HCT116 (cell line): ENCODE data around the gene MEGF10. TPM values are rescaled to one million over a fixed set of nuclear protein-coding genes. Genes with fewer than 3 reads are reported as not detected.

Source experiments
- ATAC-seq: fragments of 200-7000 bp; cut with Tn5 transposase; 2 replicates; pipeline ENCODE4 v1.9.1; 2020; ENCODE audit warnings: mild to moderate bottlenecking, moderate library complexity
- BruUV-seq: library from RNA; stranded (reverse); fragments of 400-500 nt; replicated peaks from 2 replicates; lab custom pipeline; 2021; lab: Mats Ljungman, UMichigan
- CTCF ChIA-PET: fragments of 300-600 bp; sonication (Branson Sonifier 250); formaldehyde crosslinking; loops from one replicate; lab custom pipeline; 2021; ENCODE audit warnings: antibody characterized with exemption; lab: Charles Lee
- POLR2A ChIA-PET: fragments of 300-600, 350-600 bp; sonication (Branson Sonifier 250); formaldehyde crosslinking; loops from one replicate; lab custom pipeline; 2021; ENCODE audit warnings: antibody characterized with exemption; lab: Charles Lee
- RAD21 ChIA-PET, 2 experiments: fragments of 300-600 bp; sonication (Branson Sonifier 250); formaldehyde crosslinking; loops; one replicate each; lab custom pipeline; 2023; ENCODE audit warnings: low total read pairs in 2 of 2; ENCODE audit not compliant: uncharacterized antibody in 2 of 2, unreplicated experiment in 2 of 2, low non-redundant PET in 1 of 2; lab: Charles Lee
- DNase-seq: peaks from one replicate; pipeline ENCODE4 v3.0.0-alpha.2; 2010; ENCODE audit warnings: low read depth, low spot score
- H2AFZ ChIP-seq: fragments of 200-600 bp; shearing (Covaris generic), sonication (generic); 2 replicates; pipeline ENCODE4 v1.6.1; 2017; ENCODE audit warnings: low read depth, mixed run types, mixed read lengths, antibody characterized with exemption, low read length; ENCODE audit not compliant: poor library complexity, severe bottlenecking
- H3K27ac ChIP-seq: 2 replicates; pipeline ENCODE4 v1.5.1; 2012; ENCODE audit warnings: low read depth, low read length
- H3K27me3 ChIP-seq: fragments of 200-600 bp; sonication (generic); 2 replicates; pipeline ENCODE4 v1.6.1; 2016; ENCODE audit warnings: mixed run types, low read length, mixed read lengths; ENCODE audit not compliant: insufficient read depth
- H3K36me3 ChIP-seq, 2 experiments: fragments of 200-500 bp in 1 of 2; fragments of 200-600 bp in 1 of 2; sonication (Bioruptor generic) in 1 of 2; sonication (generic) in 1 of 2; 2 replicates each; pipeline versions ENCODE4 v1.5.1 to v1.6.1; 2014 to 2016; ENCODE audit warnings: low read length in 2 of 2, inconsistent platforms in 1 of 2, mixed read lengths in 1 of 2, mixed run types in 1 of 2; ENCODE audit not compliant: insufficient read depth in 2 of 2, control insufficient read depth in 1 of 2
- H3K4me1 ChIP-seq, 2 experiments: fragments of 200-600 bp in 1 of 2; sonication (generic) in 1 of 2; 2 replicates each; pipeline versions ENCODE4 v1.5.1 to v1.6.1; 2012 to 2017; ENCODE audit warnings: low read length in 2 of 2, inconsistent platforms in 1 of 2, mild to moderate bottlenecking in 1 of 2, mixed read lengths in 1 of 2, mixed run types in 1 of 2, moderate library complexity in 1 of 2; ENCODE audit not compliant: insufficient read depth in 2 of 2, control insufficient read depth in 1 of 2
- H3K4me2 ChIP-seq: fragments of 200-600 bp; sonication (generic); 2 replicates; pipeline ENCODE4 v1.6.1; 2017; ENCODE audit warnings: mixed run types, low read length, mixed read lengths
- H3K4me3 ChIP-seq, 2 experiments: fragments of 200-600 bp in 1 of 2; sonication (generic) in 1 of 2; replicated peaks in 1 of 2; 2 replicates each; pipeline ENCODE4 v1.5.1; 2011 to 2016; ENCODE audit warnings: low read length in 2 of 2, control low read depth in 1 of 2, low read depth in 1 of 2, mild to moderate bottlenecking in 1 of 2, mixed read lengths in 1 of 2, mixed run types in 1 of 2
- H3K79me2 ChIP-seq: fragments of 200-600 bp; sonication (generic); 2 replicates; pipeline ENCODE4 v1.6.1; 2017; ENCODE audit warnings: mild to moderate bottlenecking, mixed run types, low read length, moderate library complexity, mixed read lengths; ENCODE audit not compliant: insufficient read depth
- H3K9ac ChIP-seq: fragments of 200-600 bp; sonication (generic); 2 replicates; pipeline ENCODE4 v1.6.1; 2016; ENCODE audit warnings: low read length, mixed read lengths
- H3K9me2 ChIP-seq: fragments of 200-600 bp; sonication (generic), shearing (Covaris generic); 2 replicates; pipeline ENCODE4 v1.6.1; 2017; ENCODE audit warnings: mixed run types, mild to moderate bottlenecking, moderate library complexity; ENCODE audit not compliant: insufficient read depth
- H3K9me3 ChIP-seq, 2 experiments: fragments of 200-500 bp in 1 of 2; fragments of 200-600 bp in 1 of 2; sonication (Bioruptor generic) in 1 of 2; sonication (generic) in 1 of 2; 2 replicates each; pipeline ENCODE4 v1.6.1; 2014 to 2017; ENCODE audit warnings: low read length in 2 of 2, mixed read lengths in 2 of 2, inconsistent platforms in 1 of 2, low read depth in 1 of 2, mild to moderate bottlenecking in 1 of 2, mixed run types in 1 of 2, moderate library complexity in 1 of 2; ENCODE audit not compliant: control insufficient read depth in 1 of 2, insufficient read depth in 1 of 2
- H4K20me1 ChIP-seq: fragments of 200-600 bp; sonication (generic), shearing (Covaris generic); 2 replicates; pipeline ENCODE4 v1.6.1; 2017; ENCODE audit warnings: mixed run types, mild to moderate bottlenecking, moderate library complexity; ENCODE audit not compliant: insufficient read depth
- CEBPB ChIP-seq: IDR thresholded peaks from 2 replicates; pipeline ENCODE4 v1.6.1; 2012; ENCODE audit warnings: low read depth
- ELF1 ChIP-seq: IDR thresholded peaks from 2 replicates; pipeline ENCODE4 v1.6.1; 2012; ENCODE audit warnings: low read depth, borderline replicate concordance
- TCF7L2 ChIP-seq: IDR thresholded peaks from 2 replicates; pipeline ENCODE4 v1.7.0; 2011; ENCODE audit warnings: borderline replicate concordance, inconsistent platforms; ENCODE audit not compliant: insufficient read depth, insufficient read length; ENCODE audit errors: extremely low read depth
- YY1 ChIP-seq: IDR thresholded peaks from 2 replicates; pipeline ENCODE4 v1.6.1; 2011; ENCODE audit warnings: low read length, low read depth, moderate library complexity, mild to moderate bottlenecking; ENCODE audit not compliant: insufficient replicate concordance; ENCODE audit errors: extremely low read depth
- intact Hi-C: fragments of 100-400 bp; cut with micrococcal nuclease; formaldehyde crosslinking; loops from 2 replicates; pipeline ENCODE4 v1.10.0; 2022
- total RNA-seq: library from RNA; stranded (reverse); gene quantifications from one replicate; pipeline ENCODE4 v1.2.1, GENCODE V29; 2021; ENCODE audit not compliant: unreplicated experiment
- TF ChIP-seq, protein P1 (sequence below): IDR thresholded peaks from 2 replicates; pipeline ENCODE4 v1.6.1; 2012
- TF ChIP-seq, protein P2 (sequence below), 3 experiments: fragments of 200-600 bp in 1 of 3; sonication (generic) in 1 of 3; IDR thresholded peaks in 2 of 3; conservative IDR thresholded peaks in 1 of 3; 2 replicates each; pipeline ENCODE4 v1.5.1; 2012 to 2017; ENCODE audit warnings: low read depth in 2 of 3, low read length in 2 of 3, antibody characterized with exemption in 1 of 3, borderline replicate concordance in 1 of 3, control low read depth in 1 of 3, mild to moderate bottlenecking in 1 of 3, mixed read lengths in 1 of 3, mixed run types in 1 of 3, moderate library complexity in 1 of 3; ENCODE audit not compliant: insufficient read depth in 1 of 3
- TF ChIP-seq, protein P3 (sequence below): IDR thresholded peaks from 2 replicates; pipeline ENCODE4 v1.6.1; 2012

MEGF10 gene
- total RNA-seq, 1 experiment from 2014 or later: 0.02 TPM

DNA sequence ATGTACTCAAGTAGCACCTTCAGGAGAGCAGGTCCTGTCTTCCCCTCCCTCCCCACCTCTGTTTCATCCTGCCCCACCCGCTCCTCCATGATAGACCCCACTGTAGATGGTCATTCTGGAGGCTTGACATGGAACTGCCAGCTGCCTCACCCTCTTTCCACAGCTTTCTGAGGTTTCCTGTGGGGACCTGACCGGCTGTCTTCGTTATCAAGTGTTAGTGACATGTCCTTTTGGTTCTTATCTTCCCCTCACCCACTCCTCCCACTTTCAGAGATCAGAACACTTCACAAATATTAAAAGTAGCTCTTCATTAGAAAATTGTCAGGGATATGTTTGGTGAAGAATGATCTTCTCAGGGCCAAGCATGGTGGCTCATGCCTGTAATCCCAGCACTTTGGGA, 52.7 kb downstream of the MEGF10 start (continued):
- TF ChIP-seq TCF7L2: no peak

DNA sequence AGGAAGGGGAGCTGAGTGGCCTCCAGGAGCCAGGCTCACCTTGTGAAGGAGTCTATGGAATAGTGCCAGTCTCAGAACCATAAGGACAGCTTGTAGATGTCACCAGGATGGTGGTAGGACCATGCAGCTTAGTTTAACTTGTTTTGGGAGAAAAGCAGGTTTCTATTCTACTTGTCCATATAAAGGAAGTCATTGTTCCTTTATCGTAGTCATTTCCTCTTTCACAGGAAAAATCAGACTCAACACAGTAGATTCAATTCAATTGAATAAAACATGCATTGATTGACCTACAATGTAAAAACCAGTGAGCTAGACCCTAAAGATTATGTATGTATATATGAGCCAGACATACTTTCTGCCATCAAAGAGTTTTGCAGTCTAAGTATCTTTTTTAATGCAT, 53.3 kb downstream of the MEGF10 start:
- H3K4me1 ChIP-seq: no peaks in the 10 kb centered on the region
- POLR2A ChIA-PET: no interaction called here
- RAD21 ChIA-PET: no interaction called here
- no peak overlapping the region for H3K4me2 ChIP-seq
- no peak for TF ChIP-seq YY1
- no peak for TF ChIP-seq CEBPB
- TF ChIP-seq, protein P1, sequence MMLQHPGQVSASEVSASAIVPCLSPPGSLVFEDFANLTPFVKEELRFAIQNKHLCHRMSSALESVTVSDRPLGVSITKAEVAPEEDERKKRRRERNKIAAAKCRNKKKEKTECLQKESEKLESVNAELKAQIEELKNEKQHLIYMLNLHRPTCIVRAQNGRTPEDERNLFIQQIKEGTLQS: no peak
- no peak for TF ChIP-seq ELF1
- TF ChIP-seq, protein P2, sequence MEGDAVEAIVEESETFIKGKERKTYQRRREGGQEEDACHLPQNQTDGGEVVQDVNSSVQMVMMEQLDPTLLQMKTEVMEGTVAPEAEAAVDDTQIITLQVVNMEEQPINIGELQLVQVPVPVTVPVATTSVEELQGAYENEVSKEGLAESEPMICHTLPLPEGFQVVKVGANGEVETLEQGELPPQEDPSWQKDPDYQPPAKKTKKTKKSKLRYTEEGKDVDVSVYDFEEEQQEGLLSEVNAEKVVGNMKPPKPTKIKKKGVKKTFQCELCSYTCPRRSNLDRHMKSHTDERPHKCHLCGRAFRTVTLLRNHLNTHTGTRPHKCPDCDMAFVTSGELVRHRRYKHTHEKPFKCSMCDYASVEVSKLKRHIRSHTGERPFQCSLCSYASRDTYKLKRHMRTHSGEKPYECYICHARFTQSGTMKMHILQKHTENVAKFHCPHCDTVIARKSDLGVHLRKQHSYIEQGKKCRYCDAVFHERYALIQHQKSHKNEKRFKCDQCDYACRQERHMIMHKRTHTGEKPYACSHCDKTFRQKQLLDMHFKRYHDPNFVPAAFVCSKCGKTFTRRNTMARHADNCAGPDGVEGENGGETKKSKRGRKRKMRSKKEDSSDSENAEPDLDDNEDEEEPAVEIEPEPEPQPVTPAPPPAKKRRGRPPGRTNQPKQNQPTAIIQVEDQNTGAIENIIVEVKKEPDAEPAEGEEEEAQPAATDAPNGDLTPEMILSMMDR (IDR thresholded peaks at IDR 0.05 in 2 of 3, conservative IDR thresholded peaks at IDR 0.05 in 1 of 3; ENCODE audit: borderline replicate concordance in 1 of 3, insufficient read depth in 1 of 3, low read depth in 2 of 3, low read length in 2 of 3): no peak
- TF ChIP-seq, protein P3, sequence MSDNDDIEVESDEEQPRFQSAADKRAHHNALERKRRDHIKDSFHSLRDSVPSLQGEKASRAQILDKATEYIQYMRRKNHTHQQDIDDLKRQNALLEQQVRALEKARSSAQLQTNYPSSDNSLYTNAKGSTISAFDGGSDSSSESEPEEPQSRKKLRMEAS: no peak
- intact Hi-C loops: no loop called here
- no peaks in the 10 kb centered on the region for H3K9me3 ChIP-seq
- no peak overlapping the region for H2AFZ ChIP-seq
- ATAC-seq (no peak), DNase-seq (no peak)
- H3K27ac ChIP-seq: no peak overlapping the region
- no peaks in the 10 kb centered on the region for H3K79me2 ChIP-seq
- H3K9ac ChIP-seq: no peak overlapping the region
- no peaks in the 10 kb centered on the region for H4K20me1 ChIP-seq
- no peaks in the 10 kb centered on the region for H3K9me2 ChIP-seq
- no TSS peak for BruUV-seq
- no peaks in the 10 kb centered on the region for H3K27me3 ChIP-seq
- no peak overlapping the region for H3K4me3 ChIP-seq
- H3K36me3 ChIP-seq: no peaks in the 10 kb centered on the region
- CTCF ChIA-PET: no interaction called here
